Transverse colon (tissue), 4 donors: Measurements from ENCODE around the gene TBC1D7. TPM values are rescaled to one million over a fixed set of nuclear protein-coding genes. Genes with fewer than 3 reads are reported as not detected.

Experiments
- DNase-seq: peaks from one replicate; pipeline ENCODE4 v3.0.0-alpha.2; 2019
- H3K27ac ChIP-seq, 4 donors: fragments of 200-600 bp; sonication (generic); 2 replicates each; pipeline ENCODE4 v1.5.1; 2016 to 2018; ENCODE audit warnings: inconsistent platforms in 4 of 4
- H3K27me3 ChIP-seq: fragments of 200-600 bp; sonication (generic); 2 replicates; pipeline ENCODE4 v1.5.1; 2017; ENCODE audit warnings: inconsistent platforms
- H3K36me3 ChIP-seq, 4 donors: fragments of 200-600 bp; sonication (generic); 2 replicates each; pipeline ENCODE4 v1.5.1; 2017 to 2019; ENCODE audit warnings: inconsistent platforms in 4 of 4
- H3K4me1 ChIP-seq, 4 donors: fragments of 200-600 bp; sonication (generic); 2 replicates each; pipeline ENCODE4 v1.5.1; 2017 to 2020; ENCODE audit warnings: inconsistent platforms in 4 of 4
- H3K4me3 ChIP-seq, 4 donors: fragments of 200-600 bp; sonication (generic); 1 replicate in 1 of 4; 2 replicates in 3 of 4; pipeline versions ENCODE4 v1.5.1 to v1.6.1; 2017 to 2019; ENCODE audit warnings: inconsistent platforms in 4 of 4
- H3K9me3 ChIP-seq, 2 donors: fragments of 200-600 bp; sonication (generic); 2 replicates each; pipeline ENCODE4 v1.5.1; 2017 to 2019; ENCODE audit warnings: inconsistent platforms in 2 of 2
- EP300 ChIP-seq: sonication (generic); formaldehyde crosslinking; IDR thresholded peaks from one replicate; pipeline ENCODE4 v1.6.1; 2017; ENCODE audit warnings: antibody characterized with exemption, low read depth
- POLR2A ChIP-seq: fragments of 450-650 bp; IDR thresholded peaks from one replicate; pipeline ENCODE4 v1.6.1; 2016; ENCODE audit warnings: antibody characterized with exemption, mild to moderate bottlenecking, moderate library complexity
- POLR2AphosphoS5 ChIP-seq, 3 donors: sonication (generic); formaldehyde crosslinking; IDR thresholded peaks; one replicate each; pipeline ENCODE4 v1.6.1; 2016; ENCODE audit warnings: antibody characterized with exemption in 3 of 3
- WGBS, 2 donors: methylation state at CpG; one replicate each; pipeline ENCODE4 v1.1.5; 2018; ENCODE audit warnings: low coverage in 1 of 2; 5-methylcytosine and 5-hydroxymethylcytosine counted together
- in situ Hi-C, 4 donors: fragments of 200-750 bp; cut with MboI; loops; one replicate each; pipeline versions ENCODE4 v1.15.0 to v1.15.1; 2017; ENCODE audit warnings: low sequenced_read_pairs in 3 of 4, low pct_ligation_motif_present in 1 of 4, low pct_unique_long_range_greater_than_20kb in 1 of 4
- intact Hi-C: fragments of 100-400 bp; cut with DNase I; formaldehyde crosslinking; loops from one replicate; pipeline ENCODE4 v1.15.1; 2023; ENCODE audit warnings: low total_unique reads
- total RNA-seq, 4 donors: library from RNA; depleted of rRNA; stranded (reverse); fragments of >200 nt; gene quantifications; one replicate each; pipeline ENCODE4 v1.1.0, GENCODE V29; 2016
- TF ChIP-seq, protein P1 (sequence below), 5 experiments: fragments of 200-600 bp in 3 of 5; fragments of 450-650 bp in 2 of 5; sonication (generic) in 3 of 5; IDR thresholded peaks; 1 replicate in 2 of 5; 2 replicates in 3 of 5; pipeline ENCODE4 v1.5.1; 2016 to 2017; ENCODE audit warnings: antibody characterized with exemption in 5 of 5, inconsistent platforms in 3 of 5, mild to moderate bottlenecking in 2 of 5, moderate library complexity in 1 of 5

Gene TBC1D7
- total RNA-seq, 4 donors from 2014 or later = 10.5 to 39.8 (median 15.0) TPM

DNA sequence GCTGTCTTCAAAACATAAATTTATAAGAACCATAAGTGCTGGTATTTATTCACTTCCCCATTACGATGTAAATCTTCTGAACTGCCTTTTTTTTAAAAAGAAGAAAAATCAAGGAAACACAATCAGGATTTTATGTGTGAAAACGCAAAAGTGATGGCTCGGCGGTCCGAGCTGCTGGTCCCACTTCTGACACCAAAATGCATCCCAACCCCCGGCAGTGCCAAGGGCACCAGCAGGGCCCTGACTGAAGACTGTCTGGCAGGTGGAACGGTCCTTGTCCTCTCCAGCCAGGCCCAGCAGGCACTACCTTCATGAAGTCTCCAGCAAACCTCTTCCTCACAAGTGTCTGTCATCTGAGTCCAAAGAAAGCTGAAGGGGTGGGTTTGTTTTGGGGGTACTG lies 41.2 kb downstream of the TBC1D7 start:
- Histone ChIP-seq H3K27ac (no peak overlapping the region), H3K4me3 (no peak overlapping the region), H3K9me3 (peaks cover 7 to 9% of the 10 kb centered on the region in 2 donors), H3K4me1 (no peaks in the 10 kb centered on the region), H3K36me3 (no peaks in the 10 kb centered on the region), H3K27me3 (no peaks in the 10 kb centered on the region)
- in situ Hi-C loops (no loop called here), intact Hi-C loops (no loop called here)
- DNase-seq = no peak
- TF ChIP-seq POLR2A (no peak), EP300 (no peak), POLR2AphosphoS5 (IDR thresholded peaks at IDR 0.05) (no peak)
- TF ChIP-seq, protein P1, sequence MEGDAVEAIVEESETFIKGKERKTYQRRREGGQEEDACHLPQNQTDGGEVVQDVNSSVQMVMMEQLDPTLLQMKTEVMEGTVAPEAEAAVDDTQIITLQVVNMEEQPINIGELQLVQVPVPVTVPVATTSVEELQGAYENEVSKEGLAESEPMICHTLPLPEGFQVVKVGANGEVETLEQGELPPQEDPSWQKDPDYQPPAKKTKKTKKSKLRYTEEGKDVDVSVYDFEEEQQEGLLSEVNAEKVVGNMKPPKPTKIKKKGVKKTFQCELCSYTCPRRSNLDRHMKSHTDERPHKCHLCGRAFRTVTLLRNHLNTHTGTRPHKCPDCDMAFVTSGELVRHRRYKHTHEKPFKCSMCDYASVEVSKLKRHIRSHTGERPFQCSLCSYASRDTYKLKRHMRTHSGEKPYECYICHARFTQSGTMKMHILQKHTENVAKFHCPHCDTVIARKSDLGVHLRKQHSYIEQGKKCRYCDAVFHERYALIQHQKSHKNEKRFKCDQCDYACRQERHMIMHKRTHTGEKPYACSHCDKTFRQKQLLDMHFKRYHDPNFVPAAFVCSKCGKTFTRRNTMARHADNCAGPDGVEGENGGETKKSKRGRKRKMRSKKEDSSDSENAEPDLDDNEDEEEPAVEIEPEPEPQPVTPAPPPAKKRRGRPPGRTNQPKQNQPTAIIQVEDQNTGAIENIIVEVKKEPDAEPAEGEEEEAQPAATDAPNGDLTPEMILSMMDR (IDR thresholded peaks at IDR 0.05) = no peak
- 95 to 97% methylated on average over 5 to 7 of the region's 7 CpGs for WGBS, 2 donors

DNA sequence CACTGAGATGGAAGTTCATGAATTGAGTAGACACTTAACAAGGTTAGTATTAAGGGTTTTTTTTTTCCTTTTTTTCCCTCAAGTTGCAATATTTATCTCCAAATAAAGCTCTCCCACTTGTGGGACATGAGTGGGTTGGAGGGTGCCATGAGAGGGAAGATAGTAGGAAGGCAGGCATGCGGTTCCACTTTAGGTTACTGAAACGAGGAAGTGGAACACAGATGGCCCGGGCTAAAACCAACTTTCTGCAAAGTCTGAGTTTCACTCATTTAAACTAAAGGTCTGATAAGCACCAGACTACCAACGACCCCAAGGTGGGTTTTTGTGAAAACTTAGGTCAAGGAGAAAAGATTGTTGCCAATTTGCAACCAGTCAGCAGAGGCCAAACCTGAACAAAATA lies 42.2 kb downstream of the TBC1D7 start:
- Histone ChIP-seq H3K27ac (no peak overlapping the region), H3K9me3 (peaks cover 7 to 9% of the 10 kb centered on the region in 2 donors), H3K4me3 (no peak overlapping the region), H3K4me1 (no peaks in the 10 kb centered on the region), H3K36me3 (no peaks in the 10 kb centered on the region), H3K27me3 (no peaks in the 10 kb centered on the region)
- TF ChIP-seq POLR2A (no peak), EP300 (no peak), POLR2AphosphoS5 (IDR thresholded peaks at IDR 0.05) (no peak)
- TF ChIP-seq, protein P1 (IDR thresholded peaks at IDR 0.05) = no peak
- WGBS, 2 donors = 62 to 92% methylated on average over 2 to 4 of the region's 4 CpGs
- in situ Hi-C loops = no loop called here
- intact Hi-C loops = loop anchor here (1.0 kb wide), 1 partner anchor 39 kb away; no protein-coding TSS in a partner anchor
- no peak for DNase-seq

DNA sequence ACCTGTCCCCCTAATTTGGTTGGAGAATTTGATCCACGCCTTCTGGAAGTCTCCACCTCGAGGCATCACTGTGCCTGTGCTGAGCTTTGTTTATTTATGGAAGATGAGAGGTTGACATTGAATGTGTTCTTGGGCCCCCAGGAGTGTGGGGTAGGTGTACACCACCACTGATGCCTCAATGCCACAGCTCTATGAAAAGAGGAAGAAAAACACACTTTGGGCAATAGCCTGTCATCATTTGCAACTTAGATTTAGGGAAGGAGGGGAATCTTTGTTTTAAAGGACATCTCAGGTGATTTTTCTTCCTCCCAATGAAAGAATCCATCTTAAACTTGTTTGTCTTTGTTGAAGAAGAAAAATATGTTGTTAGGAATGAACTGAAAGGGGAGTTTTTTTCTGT lies 42.6 kb downstream of the TBC1D7 start:
- Histone ChIP-seq H3K36me3 (no peaks in the 10 kb centered on the region), H3K27me3 (no peaks in the 10 kb centered on the region), H3K4me3 (no peak overlapping the region), H3K4me1 (no peaks in the 10 kb centered on the region), H3K27ac (no peak overlapping the region), H3K9me3 (peaks cover 7 to 9% of the 10 kb centered on the region in 2 donors)
- WGBS, 2 donors = 71% methylated on average over 2 of the region's 2 CpGs; no CpG with 5 or more reads in 1 of the 2 donors
- DNase-seq = no peak
- in situ Hi-C loops = no loop called here
- intact Hi-C loops = loop anchor here (1.0 kb wide), 1 partner anchor 38 kb away; no protein-coding TSS in a partner anchor
- no peak for TF ChIP-seq EP300
- TF ChIP-seq POLR2AphosphoS5 (IDR thresholded peaks at IDR 0.05) = no peak
- no peak for TF ChIP-seq POLR2A
- TF ChIP-seq, protein P1 (IDR thresholded peaks at IDR 0.05) = no peak

DNA sequence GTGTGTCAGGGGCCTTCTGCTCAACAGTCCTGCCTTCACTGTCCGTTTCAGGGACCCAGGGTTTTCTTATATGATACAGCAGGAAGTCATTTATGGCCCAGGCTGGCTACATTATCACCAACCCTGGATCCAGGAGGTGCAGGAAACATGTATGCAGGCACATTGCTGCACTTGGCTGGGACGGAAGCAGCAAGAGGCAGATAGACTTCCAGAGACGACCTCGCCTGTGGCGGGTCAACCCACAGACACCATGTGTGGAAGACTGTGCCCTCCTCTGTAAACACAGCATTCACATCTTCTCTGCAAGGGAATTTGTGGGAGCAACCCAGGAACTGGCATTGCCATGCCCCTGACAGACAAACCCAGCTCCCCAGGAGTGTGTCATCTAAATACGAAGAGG lies 43.7 kb downstream of the TBC1D7 start:
- Histone ChIP-seq H3K36me3 (no peaks in the 10 kb centered on the region), H3K27ac (no peak overlapping the region), H3K4me1 (no peaks in the 10 kb centered on the region), H3K4me3 (no peak overlapping the region), H3K9me3 (peaks cover 7 to 9% of the 10 kb centered on the region in 2 donors), H3K27me3 (no peaks in the 10 kb centered on the region)
- intact Hi-C loops (no loop called here), in situ Hi-C loops (no loop called here)
- DNase-seq = no peak
- 92% methylated on average over 6 of the region's 6 CpGs; no CpG with 5 or more reads in 1 of the 2 donors for WGBS, 2 donors
- TF ChIP-seq POLR2A (no peak), POLR2AphosphoS5 (IDR thresholded peaks at IDR 0.05) (no peak), EP300 (no peak)
- TF ChIP-seq, protein P1 (IDR thresholded peaks at IDR 0.05) = no peak
